OCI-LY1 (cell line): Measurements from ENCODE around the gene IDS.
"Not testable (repeated sequence)": the region's sequence is repeated elsewhere in the genome, so short reads cannot be mapped to it uniquely, and the experiment has no call there.

Experiments
- EZH2 ChIP-seq: fragments of 200-600 bp; sonication (generic), shearing (Covaris generic); IDR thresholded peaks from 2 replicates; pipeline ENCODE4 v1.8.0; 2017; ENCODE audit warnings: borderline replicate concordance, mixed run types, mild to moderate bottlenecking, antibody characterized with exemption, low read length, moderate library complexity, mixed read lengths
- TF ChIP-seq, protein P1 (sequence below): fragments of 200-600 bp; sonication (generic), shearing (Covaris generic); IDR thresholded peaks from 2 replicates; pipeline ENCODE4 v1.5.1; 2017; ENCODE audit warnings: mild to moderate bottlenecking, antibody characterized with exemption, low read length, moderate library complexity, mixed read lengths

DNA sequence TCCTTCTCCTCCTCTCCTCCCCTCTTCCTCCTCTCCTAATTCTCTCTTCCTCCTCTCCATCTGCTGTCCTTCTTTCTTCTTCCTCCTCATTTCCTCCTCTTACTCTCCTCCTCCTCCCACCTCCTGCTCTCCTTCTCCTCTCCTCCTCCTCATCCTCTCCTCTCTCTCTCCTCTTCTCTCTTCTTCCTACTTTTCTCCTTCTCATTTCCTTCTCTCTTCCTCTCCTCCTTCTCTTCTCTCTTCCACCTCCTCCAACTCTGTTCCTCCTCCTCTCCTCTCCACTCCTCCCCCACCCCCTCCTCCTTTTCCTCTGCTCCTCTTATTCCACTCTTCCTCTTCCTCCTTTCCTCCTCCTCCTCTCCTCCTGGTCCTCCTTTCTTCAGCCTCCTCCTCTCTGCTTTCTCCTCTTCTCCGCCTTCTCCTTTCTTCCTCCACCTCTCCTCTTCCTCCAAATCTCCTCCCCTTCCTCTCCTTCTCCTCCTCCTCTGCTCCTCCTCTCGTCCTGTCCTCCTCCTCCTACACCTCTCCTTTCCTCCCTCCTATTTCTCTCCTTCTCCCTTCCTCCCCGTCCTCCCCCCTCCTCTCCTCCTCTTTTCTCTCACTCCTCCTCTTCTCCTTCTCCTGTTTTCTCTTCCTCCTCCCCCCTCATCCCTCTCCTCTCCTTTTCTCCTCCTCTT is 30.0 kb upstream of the IDS start:
- TF ChIP-seq, protein P1, sequence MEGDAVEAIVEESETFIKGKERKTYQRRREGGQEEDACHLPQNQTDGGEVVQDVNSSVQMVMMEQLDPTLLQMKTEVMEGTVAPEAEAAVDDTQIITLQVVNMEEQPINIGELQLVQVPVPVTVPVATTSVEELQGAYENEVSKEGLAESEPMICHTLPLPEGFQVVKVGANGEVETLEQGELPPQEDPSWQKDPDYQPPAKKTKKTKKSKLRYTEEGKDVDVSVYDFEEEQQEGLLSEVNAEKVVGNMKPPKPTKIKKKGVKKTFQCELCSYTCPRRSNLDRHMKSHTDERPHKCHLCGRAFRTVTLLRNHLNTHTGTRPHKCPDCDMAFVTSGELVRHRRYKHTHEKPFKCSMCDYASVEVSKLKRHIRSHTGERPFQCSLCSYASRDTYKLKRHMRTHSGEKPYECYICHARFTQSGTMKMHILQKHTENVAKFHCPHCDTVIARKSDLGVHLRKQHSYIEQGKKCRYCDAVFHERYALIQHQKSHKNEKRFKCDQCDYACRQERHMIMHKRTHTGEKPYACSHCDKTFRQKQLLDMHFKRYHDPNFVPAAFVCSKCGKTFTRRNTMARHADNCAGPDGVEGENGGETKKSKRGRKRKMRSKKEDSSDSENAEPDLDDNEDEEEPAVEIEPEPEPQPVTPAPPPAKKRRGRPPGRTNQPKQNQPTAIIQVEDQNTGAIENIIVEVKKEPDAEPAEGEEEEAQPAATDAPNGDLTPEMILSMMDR, result not testable (repeated sequence)
- not testable (repeated sequence) for TF ChIP-seq EZH2
